SK-N-MC (cell line): ENCODE measurements around the gene TNKS1BP1.

ENCODE experiments used
- EZH2 ChIP-seq: fragments of 200-600 bp; sonication (generic); IDR thresholded peaks from one replicate; pipeline ENCODE4 v1.6.1; 2017; ENCODE audit warnings: antibody characterized with exemption
- FOXP2 ChIP-seq: optimal IDR thresholded peaks from 2 replicates; pipeline ENCODE3; 2011; ENCODE audit warnings: mild to moderate bottlenecking, moderate library complexity; ENCODE audit not compliant: insufficient read depth; ENCODE audit errors: extremely low read length, control extremely low read depth
- POLR2AphosphoS5 ChIP-seq: IDR thresholded peaks from 2 replicates; pipeline ENCODE4 v1.6.1; 2012; ENCODE audit warnings: mild to moderate bottlenecking, low read depth, low read length, borderline replicate concordance

- TF ChIP-seq EZH2 (no peak), POLR2AphosphoS5 (no peak), FOXP2 (no peak)
Measured at GRCh38 chr11:57288771-57289579, 35.8 kb downstream of the TNKS1BP1 start.
